ENCODE data around the gene FBN2.
A peak's percentile ranks its signal among the peaks of the same experiment; 100 is the strongest.

FBN2 gene

DNA sequence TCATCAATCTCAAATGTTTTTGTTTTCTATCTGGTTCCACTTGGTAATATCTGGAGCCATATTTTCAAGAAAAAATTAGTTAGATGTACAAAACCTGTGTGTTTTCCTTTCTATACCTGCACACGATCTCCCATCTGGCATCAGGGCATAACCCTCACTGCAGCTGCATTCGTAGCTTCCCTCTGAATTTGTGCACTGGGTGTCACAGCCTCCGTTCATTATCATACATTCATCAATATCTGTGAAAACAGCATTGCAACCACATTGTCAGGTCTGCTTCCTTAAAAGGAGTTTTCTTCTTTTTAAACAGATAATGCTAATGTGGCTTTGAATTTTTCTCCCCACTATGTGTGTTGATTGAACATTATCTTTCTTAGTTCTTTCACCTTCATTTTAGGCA, 202.7 kb downstream of the FBN2 start:
- Histone ChIP-seq H3K4ac (ENCODE audit: low read depth, low read length) (no peak overlapping the region), H2AFZ (ENCODE audit: insufficient read depth, low read length, poor library complexity) (no peak overlapping the region), H3K36me3 (ENCODE audit: control insufficient read depth in 1 of 2, insufficient read depth in 2 of 2, low read length in 2 of 2) (peaks cover 20 to 36% of the 10 kb centered on the region in 2 experiments), H3K9me3 (ENCODE audit: insufficient read depth, low read depth, low read length) (peaks cover 1% of the 10 kb centered on the region), H3K9ac (ENCODE audit: low read length) (no peak overlapping the region), H3K27ac (ENCODE audit: low read depth, low read length) (no peak overlapping the region), H3K14ac (ENCODE audit: low read length) (no peak overlapping the region), H2BK5ac (ENCODE audit: low read depth, low read length, poor library complexity) (no peak overlapping the region), H3K79me1 (ENCODE audit: low read length) (no peaks in the 10 kb centered on the region), H3K18ac (ENCODE audit: low read length) (no peak overlapping the region), H4K12ac (ENCODE audit: low read depth, low read length) (no peak overlapping the region), H3K23ac (ENCODE audit: low read length) (no peak overlapping the region), H2AK5ac (ENCODE audit: low read length) (no peak overlapping the region), H3K4me3 (ENCODE audit: low read depth, low read length) (no peak overlapping the region), H3K4me2 (ENCODE audit: low read length) (no peak overlapping the region), H4K91ac (ENCODE audit: low read depth, low read length) (no peak overlapping the region), H2BK12ac (ENCODE audit: low read length) (no peak overlapping the region), H4K8ac (ENCODE audit: low read depth, low read length) (no peak overlapping the region), H3K79me2 (ENCODE audit: control insufficient read depth, insufficient read depth, low read length, poor library complexity) (no peaks in the 10 kb centered on the region), H2BK120ac (ENCODE audit: insufficient read depth, low read length, poor library complexity) (no peak overlapping the region), H3K27me3 (ENCODE audit: insufficient read depth, low read length) (no peaks in the 10 kb centered on the region), H3K4me1 (ENCODE audit: control insufficient read depth in 1 of 2, insufficient read depth in 2 of 2, low read length in 2 of 2) (no peaks in the 10 kb centered on the region)
- no CpG with 5 or more reads among the region's 3 CpGs for WGBS (ENCODE audit: extremely low coverage, insufficient coverage, insufficient read length)
- DNase-seq = no peak

DNA sequence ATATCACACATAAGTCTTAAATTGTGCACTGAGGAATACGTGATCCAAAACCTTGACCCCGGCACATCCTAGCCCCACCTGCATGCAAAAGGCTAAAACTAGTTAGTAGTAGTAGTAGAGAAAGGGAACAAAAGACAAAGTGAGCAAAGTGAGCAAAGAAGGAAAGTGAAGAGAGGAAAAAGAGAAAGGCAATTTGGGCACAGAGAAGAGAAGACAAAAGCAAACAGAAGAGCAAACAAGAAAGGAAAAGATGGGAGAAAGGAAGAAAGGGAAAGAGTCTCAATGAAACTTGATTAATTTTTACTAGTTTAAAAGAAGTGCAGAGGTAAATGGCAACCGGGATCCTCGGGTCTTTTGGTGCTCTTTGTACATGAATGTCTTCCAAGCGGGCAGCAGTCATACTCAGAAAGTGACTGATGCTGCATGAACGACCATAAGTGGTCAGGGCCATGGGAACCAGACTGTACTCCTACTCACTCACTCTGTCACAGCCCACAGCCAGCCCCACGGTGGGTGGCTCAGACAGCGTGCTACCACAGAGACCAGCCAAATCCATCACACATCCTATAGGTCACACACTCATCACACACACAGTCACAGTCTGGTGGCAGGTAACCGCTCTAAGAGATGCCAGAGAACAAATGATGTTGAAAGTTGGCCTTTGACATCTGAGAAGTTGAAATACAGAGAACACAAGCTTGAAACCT, 203.9 kb downstream of the FBN2 start:
- no peak for DNase-seq
- no peaks in the 10 kb centered on the region for H3K4me1 ChIP-seq (ENCODE audit: control insufficient read depth in 1 of 2, insufficient read depth in 2 of 2, low read length in 2 of 2)
- H3K4me2 ChIP-seq (ENCODE audit: low read length) = no peak overlapping the region
- no peak overlapping the region for H4K8ac ChIP-seq (ENCODE audit: low read depth, low read length)
- no peak overlapping the region for H2BK5ac ChIP-seq (ENCODE audit: low read depth, low read length, poor library complexity)
- H3K14ac ChIP-seq (ENCODE audit: low read length) = no peak overlapping the region
- peaks cover 16 to 34% of the 10 kb centered on the region in 2 experiments for H3K36me3 ChIP-seq (ENCODE audit: control insufficient read depth in 1 of 2, insufficient read depth in 2 of 2, low read length in 2 of 2)
- H3K4ac ChIP-seq (ENCODE audit: low read depth, low read length) = no peak overlapping the region
- H2BK120ac ChIP-seq (ENCODE audit: insufficient read depth, low read length, poor library complexity) = no peak overlapping the region
- no peak overlapping the region for H3K18ac ChIP-seq (ENCODE audit: low read length)
- no peak overlapping the region for H4K91ac ChIP-seq (ENCODE audit: low read depth, low read length)
- H3K9me3 ChIP-seq (ENCODE audit: insufficient read depth, low read depth, low read length) = peaks cover 1% of the 10 kb centered on the region
- no peak overlapping the region for H3K23ac ChIP-seq (ENCODE audit: low read length)
- H2AK5ac ChIP-seq (ENCODE audit: low read length) = no peak overlapping the region
- no peaks in the 10 kb centered on the region for H3K79me2 ChIP-seq (ENCODE audit: control insufficient read depth, insufficient read depth, low read length, poor library complexity)
- H3K4me3 ChIP-seq (ENCODE audit: low read depth, low read length) = peak overlapping the region; percentile 52
- no peak overlapping the region for H2AFZ ChIP-seq (ENCODE audit: insufficient read depth, low read length, poor library complexity)
- no peak overlapping the region for H3K27ac ChIP-seq (ENCODE audit: low read depth, low read length)
- no peaks in the 10 kb centered on the region for H3K27me3 ChIP-seq (ENCODE audit: insufficient read depth, low read length)
- H3K9ac ChIP-seq (ENCODE audit: low read length) = no peak overlapping the region
- no CpG with 5 or more reads among the region's 9 CpGs for WGBS (ENCODE audit: extremely low coverage, insufficient coverage, insufficient read length)
- no peak overlapping the region for H2BK12ac ChIP-seq (ENCODE audit: low read length)
- no peaks in the 10 kb centered on the region for H3K79me1 ChIP-seq (ENCODE audit: low read length)
- H4K12ac ChIP-seq (ENCODE audit: low read depth, low read length) = no peak overlapping the region

DNA sequence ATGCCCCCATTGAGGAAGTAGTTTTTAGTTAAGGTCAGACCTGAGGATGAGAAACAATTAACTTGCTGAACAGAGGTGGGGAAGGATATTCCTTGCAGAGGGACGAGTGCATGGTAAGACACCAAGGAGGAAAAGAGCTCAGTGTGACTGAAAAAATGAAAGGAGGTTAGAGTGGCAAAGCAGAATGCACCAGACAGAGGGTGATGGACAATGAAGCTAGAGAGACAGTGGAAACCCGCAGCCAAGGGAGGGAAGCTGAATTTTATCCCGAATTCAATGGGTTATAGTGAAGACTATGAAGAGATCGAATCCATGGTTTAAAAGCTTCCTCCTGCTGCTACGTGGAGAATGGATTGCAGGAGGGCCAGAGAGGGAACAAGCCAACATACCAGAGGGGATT, 206.8 kb downstream of the FBN2 start:
- H4K8ac ChIP-seq (ENCODE audit: low read depth, low read length) = no peak overlapping the region
- H3K18ac ChIP-seq (ENCODE audit: low read length) = no peak overlapping the region
- H3K4me1 ChIP-seq (ENCODE audit: control insufficient read depth in 1 of 2, insufficient read depth in 2 of 2, low read length in 2 of 2) = no peaks in the 10 kb centered on the region
- no peaks in the 10 kb centered on the region for H3K27me3 ChIP-seq (ENCODE audit: insufficient read depth, low read length)
- H2AK5ac ChIP-seq (ENCODE audit: low read length) = no peak overlapping the region
- H3K27ac ChIP-seq (ENCODE audit: low read depth, low read length) = no peak overlapping the region
- no peak overlapping the region for H2BK12ac ChIP-seq (ENCODE audit: low read length)
- no peak overlapping the region for H3K4me2 ChIP-seq (ENCODE audit: low read length)
- peaks cover 8 to 30% of the 10 kb centered on the region in 2 experiments for H3K36me3 ChIP-seq (ENCODE audit: control insufficient read depth in 1 of 2, insufficient read depth in 2 of 2, low read length in 2 of 2)
- H3K79me2 ChIP-seq (ENCODE audit: control insufficient read depth, insufficient read depth, low read length, poor library complexity) = no peaks in the 10 kb centered on the region
- H3K4ac ChIP-seq (ENCODE audit: low read depth, low read length) = no peak overlapping the region
- no peak overlapping the region for H2BK5ac ChIP-seq (ENCODE audit: low read depth, low read length, poor library complexity)
- H3K79me1 ChIP-seq (ENCODE audit: low read length) = no peaks in the 10 kb centered on the region
- no peak overlapping the region for H3K23ac ChIP-seq (ENCODE audit: low read length)
- H3K14ac ChIP-seq (ENCODE audit: low read length) = no peak overlapping the region
- DNase-seq = no peak
- no peak overlapping the region for H2BK120ac ChIP-seq (ENCODE audit: insufficient read depth, low read length, poor library complexity)
- H3K9ac ChIP-seq (ENCODE audit: low read length) = no peak overlapping the region
- H3K4me3 ChIP-seq (ENCODE audit: low read depth, low read length) = no peak overlapping the region
- H4K12ac ChIP-seq (ENCODE audit: low read depth, low read length) = no peak overlapping the region
- no peaks in the 10 kb centered on the region for H3K9me3 ChIP-seq (ENCODE audit: insufficient read depth, low read depth, low read length)
- no peak overlapping the region for H2AFZ ChIP-seq (ENCODE audit: insufficient read depth, low read length, poor library complexity)
- no peak overlapping the region for H4K91ac ChIP-seq (ENCODE audit: low read depth, low read length)
- WGBS (ENCODE audit: extremely low coverage, insufficient coverage, insufficient read length) = no CpG with 5 or more reads among the region's 5 CpGs

DNA sequence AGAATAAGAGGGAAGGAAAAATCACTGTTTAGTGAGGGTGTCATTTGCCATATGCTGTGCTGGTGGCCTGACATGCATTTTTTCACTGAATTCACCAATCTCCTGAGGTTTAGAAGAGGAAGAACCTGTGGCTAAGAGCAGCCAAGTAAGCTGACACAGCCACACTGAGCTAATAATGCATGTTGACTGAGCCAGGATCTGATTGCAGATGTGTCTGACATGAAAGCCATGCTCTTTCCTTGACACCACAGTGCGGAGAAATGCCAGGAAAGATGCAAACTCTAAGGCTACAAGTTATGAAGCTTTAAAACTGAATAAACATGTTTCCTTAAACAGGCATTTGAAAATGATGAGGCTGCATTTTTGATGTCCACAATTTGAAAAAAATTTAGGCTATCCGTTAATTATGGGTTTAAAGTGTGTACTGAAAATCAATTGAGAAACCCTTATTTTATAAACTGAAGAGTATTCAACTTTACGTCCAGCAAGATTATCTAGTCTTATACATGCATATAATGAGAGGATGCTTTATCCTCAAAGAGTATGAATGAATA, 208.6 kb downstream of the FBN2 start:
- Histone ChIP-seq H4K8ac (ENCODE audit: low read depth, low read length) (no peak overlapping the region), H2AK5ac (ENCODE audit: low read length) (no peak overlapping the region), H4K91ac (ENCODE audit: low read depth, low read length) (no peak overlapping the region), H3K4me2 (ENCODE audit: low read length) (no peak overlapping the region), H3K4me3 (ENCODE audit: low read depth, low read length) (no peak overlapping the region), H3K18ac (ENCODE audit: low read length) (no peak overlapping the region), H2BK12ac (ENCODE audit: low read length) (no peak overlapping the region), H3K23ac (ENCODE audit: low read length) (no peak overlapping the region), H3K4ac (ENCODE audit: low read depth, low read length) (no peak overlapping the region), H3K27ac (ENCODE audit: low read depth, low read length) (no peak overlapping the region), H3K27me3 (ENCODE audit: insufficient read depth, low read length) (no peaks in the 10 kb centered on the region), H2BK120ac (ENCODE audit: insufficient read depth, low read length, poor library complexity) (no peak overlapping the region), H2BK5ac (ENCODE audit: low read depth, low read length, poor library complexity) (no peak overlapping the region), H3K79me2 (ENCODE audit: control insufficient read depth, insufficient read depth, low read length, poor library complexity) (no peaks in the 10 kb centered on the region), H4K12ac (ENCODE audit: low read depth, low read length) (no peak overlapping the region), H3K36me3 (ENCODE audit: control insufficient read depth in 1 of 2, insufficient read depth in 2 of 2, low read length in 2 of 2) (peaks cover 8 to 22% of the 10 kb centered on the region in 2 experiments), H3K4me1 (ENCODE audit: control insufficient read depth in 1 of 2, insufficient read depth in 2 of 2, low read length in 2 of 2) (no peaks in the 10 kb centered on the region), H3K79me1 (ENCODE audit: low read length) (no peaks in the 10 kb centered on the region), H2AFZ (ENCODE audit: insufficient read depth, low read length, poor library complexity) (no peak overlapping the region), H3K9ac (ENCODE audit: low read length) (no peak overlapping the region), H3K9me3 (ENCODE audit: insufficient read depth, low read depth, low read length) (no peaks in the 10 kb centered on the region), H3K14ac (ENCODE audit: low read length) (no peak overlapping the region)
- WGBS (ENCODE audit: extremely low coverage, insufficient coverage, insufficient read length) = no CpG with 5 or more reads among the region's 3 CpGs
- no peak for DNase-seq

Measured in trophoblast cell (in vitro differentiated cells and primary cell).